Body of pancreas (tissue), 4 donors: ENCODE results near the gene SLC46A1. TPM values are rescaled to one million over a fixed set of nuclear protein-coding genes. Genes with fewer than 3 reads are reported as not detected.

ENCODE experiments used
- ATAC-seq: fragments of 150-250 bp; one replicate; pipeline ENCODE4 v1.9.1; 2016
- DNase-seq, 4 donors: peaks; one replicate each; pipeline ENCODE4 v3.0.0-alpha.2; 2019
- H3K27ac ChIP-seq, 4 donors: fragments of 200-600 bp; sonication (generic); 1 replicate in 3 of 4; 2 replicates in 1 of 4; pipeline versions ENCODE4 v1.5.1 to v1.6.1; 2016 to 2019; ENCODE audit warnings: mild to moderate bottlenecking in 1 of 4, mixed read lengths in 1 of 4, moderate library complexity in 1 of 4
- H3K27me3 ChIP-seq, 2 donors: fragments of 200-600 bp; sonication (generic); one replicate each; pipeline ENCODE4 v1.6.0; 2016; ENCODE audit warnings: mild to moderate bottlenecking in 1 of 2
- H3K36me3 ChIP-seq, 2 donors: fragments of 200-600 bp; sonication (generic); replicated peaks in 1 of 2; 2 replicates each; pipeline ENCODE4 v1.5.1; 2016; ENCODE audit warnings: low read depth in 2 of 2; ENCODE audit not compliant: insufficient read depth in 1 of 2
- H3K4me1 ChIP-seq: fragments of 200-600 bp; sonication (generic); one replicate; pipeline ENCODE4 v1.6.0; 2016
- H3K4me3 ChIP-seq, 2 donors: fragments of 200-600 bp; sonication (generic); 1 replicate in 1 of 2; 2 replicates in 1 of 2; pipeline ENCODE4 v1.5.1; 2016 to 2019
- H3K9me3 ChIP-seq, 3 donors: fragments of 200-600 bp; sonication (generic); 1 replicate in 2 of 3; 2 replicates in 1 of 3; pipeline ENCODE4 v1.5.1; 2016
- POLR2A ChIP-seq, 3 donors: fragments of 450-650 bp; IDR thresholded peaks; one replicate each; pipeline ENCODE4 v1.6.1; 2016; ENCODE audit warnings: antibody characterized with exemption in 3 of 3, mild to moderate bottlenecking in 2 of 3
- WGBS, 2 donors: methylation state at CpG; one replicate each; pipeline ENCODE4 v1.1.5; 2017; 5-methylcytosine and 5-hydroxymethylcytosine counted together
- intact Hi-C: fragments of 100-400 bp; cut with DNase I; formaldehyde crosslinking; loops from one replicate; pipeline ENCODE4 v1.15.1; 2023
- total RNA-seq, 2 donors: library from RNA; depleted of rRNA; stranded (reverse); fragments of >200 nt; gene quantifications; one replicate each; pipeline ENCODE4 v1.1.0, GENCODE V29; 2016
- TF ChIP-seq, protein P1 (sequence below), 7 experiments: fragments of 450-650 bp in 4 of 7; fragments of 200-600 bp in 3 of 7; sonication (generic) in 3 of 7; IDR thresholded peaks; one replicate each; pipeline ENCODE4 v1.5.1; 2016 to 2019; ENCODE audit warnings: antibody characterized with exemption in 7 of 7

SLC46A1 gene
- total RNA-seq, 2 donors from 2014 or later: 8.6 to 17.6 TPM

DNA sequence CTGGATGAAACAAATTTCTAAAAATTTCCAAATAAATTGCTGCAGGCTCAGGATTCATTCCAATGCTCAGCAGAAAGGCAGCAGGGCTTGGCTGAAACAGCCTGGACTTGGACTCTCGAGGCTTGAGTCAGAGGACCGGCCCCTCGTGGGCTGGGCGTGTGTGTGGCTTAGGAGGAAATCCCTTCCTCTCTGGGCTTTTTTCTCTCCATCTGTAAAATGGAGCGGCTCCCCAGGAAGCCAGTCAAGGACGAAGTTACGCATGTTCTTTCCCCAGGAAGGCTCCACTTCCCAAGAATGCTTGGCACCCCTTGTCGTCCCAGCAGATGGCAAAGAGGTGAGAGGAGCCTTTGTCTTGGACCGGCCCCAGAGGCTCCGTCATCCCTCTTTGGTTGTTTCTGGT lies 13.5 kb downstream of the SLC46A1 start:
- intact Hi-C loops: no loop called here
- TF ChIP-seq, protein P1, sequence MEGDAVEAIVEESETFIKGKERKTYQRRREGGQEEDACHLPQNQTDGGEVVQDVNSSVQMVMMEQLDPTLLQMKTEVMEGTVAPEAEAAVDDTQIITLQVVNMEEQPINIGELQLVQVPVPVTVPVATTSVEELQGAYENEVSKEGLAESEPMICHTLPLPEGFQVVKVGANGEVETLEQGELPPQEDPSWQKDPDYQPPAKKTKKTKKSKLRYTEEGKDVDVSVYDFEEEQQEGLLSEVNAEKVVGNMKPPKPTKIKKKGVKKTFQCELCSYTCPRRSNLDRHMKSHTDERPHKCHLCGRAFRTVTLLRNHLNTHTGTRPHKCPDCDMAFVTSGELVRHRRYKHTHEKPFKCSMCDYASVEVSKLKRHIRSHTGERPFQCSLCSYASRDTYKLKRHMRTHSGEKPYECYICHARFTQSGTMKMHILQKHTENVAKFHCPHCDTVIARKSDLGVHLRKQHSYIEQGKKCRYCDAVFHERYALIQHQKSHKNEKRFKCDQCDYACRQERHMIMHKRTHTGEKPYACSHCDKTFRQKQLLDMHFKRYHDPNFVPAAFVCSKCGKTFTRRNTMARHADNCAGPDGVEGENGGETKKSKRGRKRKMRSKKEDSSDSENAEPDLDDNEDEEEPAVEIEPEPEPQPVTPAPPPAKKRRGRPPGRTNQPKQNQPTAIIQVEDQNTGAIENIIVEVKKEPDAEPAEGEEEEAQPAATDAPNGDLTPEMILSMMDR (IDR thresholded peaks at IDR 0.05): no peak
- TF ChIP-seq POLR2A (IDR thresholded peaks at IDR 0.05): no peak
- ATAC-seq (no peak), DNase-seq (no peak)
- Histone ChIP-seq H3K4me1 (peaks cover 2% of the 10 kb centered on the region), H3K4me3 (no peak overlapping the region), H3K27ac (no peak overlapping the region), H3K27me3 (no peaks in the 10 kb centered on the region), H3K36me3 (peaks cover 0 to 35% of the 10 kb centered on the region in 2 donors), H3K9me3 (no peaks in the 10 kb centered on the region)
- WGBS, 2 donors: 84 to 89% methylated on average over 10 of the region's 10 CpGs

DNA sequence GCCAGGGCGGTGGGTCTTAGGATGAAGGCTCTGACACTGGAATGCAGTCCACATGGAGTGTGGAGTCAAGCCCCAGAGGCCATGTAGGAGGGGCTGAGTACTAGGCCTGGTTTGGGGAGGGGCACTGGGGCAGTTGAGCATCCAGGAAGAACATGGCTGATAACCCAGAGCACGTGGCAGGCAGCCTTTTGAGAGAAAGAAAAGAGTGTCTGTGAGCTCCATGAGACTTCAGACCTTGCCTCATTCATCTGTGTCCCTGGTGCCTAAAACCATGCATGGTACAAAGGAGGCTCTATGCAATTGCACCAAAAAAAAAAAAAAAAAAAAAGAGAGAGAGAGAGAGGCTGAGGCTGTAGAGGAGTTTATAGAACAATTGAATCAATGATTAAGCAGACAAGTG lies 14.6 kb downstream of the SLC46A1 start:
- 50 to 56% methylated on average over 2 of the region's 2 CpGs for WGBS, 2 donors
- TF ChIP-seq, protein P1 (IDR thresholded peaks at IDR 0.05): no peak
- no peak for TF ChIP-seq POLR2A (IDR thresholded peaks at IDR 0.05)
- peaks cover 0 to 33% of the 10 kb centered on the region in 2 donors for H3K36me3 ChIP-seq

DNA sequence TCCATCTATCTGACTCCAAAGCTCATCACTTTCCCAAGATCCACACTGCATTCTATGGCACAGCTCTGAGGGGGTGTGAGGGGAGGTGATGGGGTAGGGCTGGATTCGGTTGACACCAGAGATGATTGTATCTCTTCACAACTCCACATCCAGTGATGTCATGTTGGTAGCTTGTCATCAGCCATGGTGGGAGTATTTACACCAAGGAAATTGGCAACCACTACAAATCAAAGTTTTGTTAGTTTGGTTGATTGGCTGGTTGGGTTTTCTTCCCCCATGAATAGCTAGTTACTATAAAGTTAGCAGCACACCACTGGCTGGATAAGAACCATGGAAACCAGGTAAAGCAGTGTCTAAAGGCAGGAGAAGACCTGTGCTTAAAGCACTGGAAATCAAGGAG lies 15.0 kb downstream of the SLC46A1 start:
- 90 to 100% methylated on average over 1 of the region's 1 CpG for WGBS, 2 donors
- H3K27me3 ChIP-seq: no peaks in the 10 kb centered on the region
- DNase-seq (no peak), ATAC-seq (no peak)
- no peak for TF ChIP-seq POLR2A (IDR thresholded peaks at IDR 0.05)
- TF ChIP-seq, protein P1 (IDR thresholded peaks at IDR 0.05): no peak
- no peak overlapping the region for H3K4me3 ChIP-seq
- H3K36me3 ChIP-seq: peaks cover 0 to 33% of the 10 kb centered on the region in 2 donors
- intact Hi-C loops: no loop called here
- H3K4me1 ChIP-seq: peaks cover 8% of the 10 kb centered on the region
- no peaks in the 10 kb centered on the region for H3K9me3 ChIP-seq
- no peak overlapping the region for H3K27ac ChIP-seq

More for the DNA sequence above, 14.6 kb downstream of the SLC46A1 start:
- no peak for DNase-seq
- ATAC-seq: no peak
- H3K4me3 ChIP-seq: no peak overlapping the region
- intact Hi-C loops: no loop called here
- H3K27ac ChIP-seq: no peak overlapping the region
- peaks cover 4% of the 10 kb centered on the region for H3K4me1 ChIP-seq
- no peaks in the 10 kb centered on the region for H3K27me3 ChIP-seq
- H3K9me3 ChIP-seq: no peaks in the 10 kb centered on the region

DNA sequence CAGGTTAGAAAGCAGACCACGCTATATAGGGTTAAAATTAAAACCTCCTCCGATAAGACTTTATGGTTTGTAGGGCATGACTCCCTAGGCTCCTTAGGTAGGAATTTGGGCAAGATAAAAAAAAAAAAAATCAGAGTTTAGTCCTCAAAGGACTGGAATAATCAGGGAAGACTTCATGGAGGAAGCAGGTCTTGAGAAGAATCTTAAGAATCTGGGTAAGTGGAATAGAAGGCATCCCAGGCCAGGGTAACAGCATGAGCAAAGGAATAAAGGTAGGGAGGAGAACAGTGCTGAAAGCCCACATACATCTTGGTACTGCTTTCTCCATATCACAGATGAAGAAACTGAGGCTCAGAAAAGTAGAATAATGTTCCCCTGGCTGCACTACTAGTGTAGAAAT lies 15.4 kb downstream of the SLC46A1 start:
- no peak for ATAC-seq
- intact Hi-C loops: no loop called here
- peaks cover 10% of the 10 kb centered on the region for H3K4me1 ChIP-seq
- DNase-seq: no peak
- no peak overlapping the region for H3K4me3 ChIP-seq
- no peaks in the 10 kb centered on the region for H3K9me3 ChIP-seq
- WGBS, 2 donors: 90 to 91% methylated on average over 2 of the region's 2 CpGs
- H3K27ac ChIP-seq: no peak overlapping the region
- H3K27me3 ChIP-seq: no peaks in the 10 kb centered on the region
- H3K36me3 ChIP-seq: peaks cover 0 to 30% of the 10 kb centered on the region in 2 donors
- TF ChIP-seq, protein P1 (IDR thresholded peaks at IDR 0.05): no peak
- no peak for TF ChIP-seq POLR2A (IDR thresholded peaks at IDR 0.05)

DNA sequence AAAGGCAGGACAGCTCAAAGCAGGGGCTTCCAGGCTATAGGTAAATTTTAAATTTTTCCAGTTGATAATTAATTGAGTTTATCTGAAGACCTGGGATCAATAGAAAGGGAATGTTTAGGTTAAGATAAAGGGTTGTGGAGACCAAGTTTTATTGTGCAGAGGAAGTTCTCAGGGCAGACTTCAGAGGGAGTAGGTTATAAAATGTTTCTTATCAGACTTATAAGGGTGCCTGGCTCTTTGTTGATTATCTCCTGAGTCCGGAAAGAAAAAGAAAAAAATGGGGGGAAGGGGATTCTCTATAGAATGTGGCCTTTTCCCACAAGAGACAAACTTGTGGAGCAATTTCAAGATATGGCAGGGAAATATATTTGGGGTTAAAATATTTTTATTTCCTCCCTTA lies 15.9 kb downstream of the SLC46A1 start:
- DNase-seq (no peak), ATAC-seq (no peak)
- H3K4me3 ChIP-seq: no peak overlapping the region
- H3K27me3 ChIP-seq: no peaks in the 10 kb centered on the region
- TF ChIP-seq POLR2A (IDR thresholded peaks at IDR 0.05): no peak
- TF ChIP-seq, protein P1 (IDR thresholded peaks at IDR 0.05): no peak
- H3K4me1 ChIP-seq: peaks cover 10% of the 10 kb centered on the region
- no peak overlapping the region for H3K27ac ChIP-seq
- 80 to 90% methylated on average over 1 of the region's 1 CpG for WGBS, 2 donors
- peaks cover 0 to 28% of the 10 kb centered on the region in 2 donors for H3K36me3 ChIP-seq
- H3K9me3 ChIP-seq: no peaks in the 10 kb centered on the region
- intact Hi-C loops: no loop called here
